HG03457 (cell line): ENCODE measurements around the gene SMC3.
A peak's percentile ranks its signal among the peaks of the same experiment; 100 is the strongest.

Experiments used
- ATAC-seq: cut with Tn5 transposase; IDR thresholded peaks from one replicate; pipeline ENCODE4 v1.9.1; 2021; ENCODE audit warnings: moderate number of reproducible peaks; ENCODE audit not compliant: unreplicated experiment

SMC3 gene

DNA sequence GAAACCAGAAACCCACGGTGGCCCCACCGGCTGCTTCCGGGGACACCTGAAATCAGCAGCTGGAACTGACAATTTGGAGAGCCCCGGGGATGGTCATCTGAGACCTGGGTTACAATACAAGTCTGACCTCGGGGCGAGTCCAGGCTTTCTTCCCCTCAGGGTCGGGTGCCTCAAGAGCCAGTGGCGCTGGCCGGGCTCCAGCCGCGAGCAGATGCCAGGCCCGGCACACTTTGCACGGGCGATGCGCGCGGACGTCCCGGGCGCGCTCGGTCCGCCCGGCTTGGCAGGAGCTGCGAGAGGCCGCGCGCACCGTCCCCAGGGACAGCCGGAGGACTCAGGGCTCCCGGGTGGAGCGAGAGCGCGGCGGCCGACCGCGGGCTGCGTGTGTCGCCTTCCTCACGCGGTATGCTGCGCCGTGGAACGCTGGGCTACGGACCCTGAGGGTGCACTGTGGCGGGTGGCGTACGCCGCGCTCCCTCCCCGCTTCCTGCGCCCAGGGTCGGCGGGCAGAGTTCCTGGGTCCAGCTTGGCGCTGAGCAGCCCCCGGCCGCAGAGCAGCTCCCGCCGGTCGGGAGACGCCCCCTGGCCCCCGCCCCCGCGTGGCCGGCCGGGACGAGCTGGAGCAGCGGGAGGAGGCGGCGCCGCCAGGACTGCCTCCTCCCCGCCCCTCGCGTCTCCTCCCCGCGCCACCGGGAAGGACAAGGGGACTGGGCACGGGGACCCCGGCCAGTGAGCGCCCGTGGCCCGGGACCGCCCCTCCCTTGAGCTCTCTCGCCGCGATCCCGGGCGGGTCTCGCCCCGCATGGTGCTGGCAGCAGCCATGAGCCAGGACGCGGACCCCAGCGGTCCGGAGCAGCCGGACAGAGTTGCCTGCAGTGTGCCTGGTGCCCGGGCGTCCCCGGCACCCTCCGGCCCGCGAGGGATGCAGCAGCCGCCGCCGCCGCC, 76.4 kb downstream of the SMC3 start, which contains the start of gene RBM20:
Gene RBM20 (plus strand): TSS at position 684 of the 945 bp plus-strand sequence. CDS start 119 bp downstream, at position 803.
- no peak for ATAC-seq

DNA sequence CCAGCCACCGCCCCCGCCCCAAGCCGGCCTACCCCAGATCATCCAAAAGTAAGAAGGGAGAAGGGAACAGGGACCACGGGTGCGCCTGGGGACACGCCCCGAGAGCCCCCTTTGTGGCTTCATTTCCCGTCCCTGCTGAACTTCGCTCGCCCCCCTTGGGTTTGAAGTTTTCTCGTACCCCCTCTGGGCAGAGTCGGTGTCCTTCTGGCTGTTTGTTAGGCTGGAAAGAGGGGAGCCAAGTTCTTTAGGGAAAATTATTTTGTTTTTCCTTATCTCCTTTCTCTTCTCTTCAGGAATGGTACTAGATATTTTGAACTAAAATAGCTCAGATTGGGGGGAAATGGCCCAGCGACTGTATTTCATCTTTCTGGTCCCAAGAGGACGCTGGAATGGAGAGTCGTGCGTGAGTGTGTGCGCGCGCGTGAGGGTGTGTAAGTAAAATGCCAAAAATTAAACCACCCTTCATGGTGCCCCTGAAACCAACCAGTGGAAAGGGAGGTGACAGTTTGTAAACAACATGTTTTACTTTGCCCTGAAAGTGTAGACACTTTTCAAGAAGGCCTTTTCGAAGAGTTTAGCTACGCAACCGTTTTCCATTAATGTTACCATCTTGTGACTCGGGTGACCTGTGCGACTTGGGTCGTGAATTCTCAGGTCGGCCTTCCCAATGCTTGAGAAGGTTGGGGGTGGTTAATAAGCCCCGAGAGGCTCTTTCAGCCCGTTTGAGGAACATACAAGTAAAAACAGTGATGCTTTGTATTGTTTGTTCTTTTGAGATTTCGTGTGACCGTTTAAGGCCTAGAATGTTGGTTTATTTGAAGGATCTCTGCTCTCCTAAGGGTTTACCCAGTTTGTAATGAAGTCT, 77.3 kb downstream of the SMC3 start:
- no peak for ATAC-seq

DNA sequence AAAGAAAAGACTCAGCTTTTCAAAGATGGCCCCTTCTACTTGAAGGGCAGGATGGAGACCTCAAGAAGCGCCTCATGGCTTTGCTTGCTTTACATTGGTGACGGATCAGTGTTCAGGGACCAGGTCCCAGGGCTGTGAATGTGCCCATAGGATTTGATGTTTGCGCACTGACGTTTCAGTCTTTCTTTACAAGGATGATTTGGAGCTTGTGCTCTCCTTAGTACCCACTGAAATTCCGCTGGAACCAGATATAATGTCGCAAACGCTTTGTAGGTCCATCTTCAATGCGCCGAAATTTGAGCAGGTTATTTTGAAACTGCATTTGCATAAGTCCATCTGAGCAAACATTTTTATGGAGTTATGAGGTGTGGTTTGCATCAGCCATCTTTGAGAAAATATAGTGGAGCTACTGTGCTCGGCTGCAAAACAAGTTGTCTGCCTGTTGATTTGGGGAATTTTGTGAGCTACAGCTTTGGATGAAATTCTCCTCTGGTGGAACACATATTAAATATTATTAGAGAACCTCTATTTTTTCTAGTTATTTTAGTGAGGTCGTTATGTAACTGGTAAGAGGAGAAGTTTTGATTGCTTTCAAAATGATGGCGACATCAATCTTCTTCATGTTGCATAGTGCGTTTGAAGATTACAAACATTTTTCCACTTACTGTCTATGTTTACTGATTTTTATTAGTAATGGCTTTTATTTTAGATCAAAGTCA, 79.1 kb downstream of the SMC3 start:
- ATAC-seq = no peak

DNA sequence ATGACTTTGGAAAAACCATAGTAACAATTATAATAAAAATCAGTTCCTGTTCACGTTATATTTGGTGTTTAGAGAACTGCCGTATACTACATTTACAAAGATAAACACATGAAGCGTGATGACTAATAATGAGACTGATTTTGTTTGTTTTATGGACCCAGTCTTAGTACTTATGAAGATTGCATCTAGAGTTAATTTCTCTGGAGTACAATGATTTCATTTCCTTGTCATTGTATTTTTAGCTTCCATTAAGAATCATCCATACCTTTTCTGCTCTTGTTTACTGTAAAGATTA, 79.6 kb downstream of the SMC3 start:
- no peak for ATAC-seq

DNA sequence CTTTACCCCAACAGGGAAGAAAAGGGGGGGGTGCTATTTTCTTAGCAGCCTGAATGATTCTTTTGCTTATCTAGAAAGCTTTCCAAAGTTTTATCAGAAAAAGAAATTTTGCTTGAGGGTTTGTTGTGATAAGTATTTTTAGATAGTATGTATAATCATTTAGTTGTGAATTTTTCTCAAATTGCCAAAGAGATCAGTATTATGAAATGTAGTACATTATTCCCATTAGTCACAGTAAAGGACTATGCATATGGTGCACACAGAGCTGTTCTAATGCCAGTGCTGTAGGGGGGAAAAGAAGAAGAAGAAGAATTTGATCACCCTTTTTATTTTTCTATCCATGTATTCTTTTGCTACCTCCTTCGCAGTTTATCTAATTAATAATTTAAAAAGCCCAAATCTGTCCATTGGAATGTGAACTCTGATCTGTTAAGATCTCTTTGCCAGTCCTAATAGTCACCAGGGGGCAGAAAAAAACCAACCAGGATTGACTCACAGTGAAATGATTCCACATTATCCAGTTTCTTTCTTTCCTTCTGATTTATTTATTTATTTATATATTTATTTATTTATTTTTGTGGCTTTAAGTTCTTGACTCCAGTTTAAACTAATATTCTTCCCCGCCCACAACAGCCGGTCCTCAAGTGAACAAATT, 81.3 kb downstream of the SMC3 start:
- no peak for ATAC-seq

DNA sequence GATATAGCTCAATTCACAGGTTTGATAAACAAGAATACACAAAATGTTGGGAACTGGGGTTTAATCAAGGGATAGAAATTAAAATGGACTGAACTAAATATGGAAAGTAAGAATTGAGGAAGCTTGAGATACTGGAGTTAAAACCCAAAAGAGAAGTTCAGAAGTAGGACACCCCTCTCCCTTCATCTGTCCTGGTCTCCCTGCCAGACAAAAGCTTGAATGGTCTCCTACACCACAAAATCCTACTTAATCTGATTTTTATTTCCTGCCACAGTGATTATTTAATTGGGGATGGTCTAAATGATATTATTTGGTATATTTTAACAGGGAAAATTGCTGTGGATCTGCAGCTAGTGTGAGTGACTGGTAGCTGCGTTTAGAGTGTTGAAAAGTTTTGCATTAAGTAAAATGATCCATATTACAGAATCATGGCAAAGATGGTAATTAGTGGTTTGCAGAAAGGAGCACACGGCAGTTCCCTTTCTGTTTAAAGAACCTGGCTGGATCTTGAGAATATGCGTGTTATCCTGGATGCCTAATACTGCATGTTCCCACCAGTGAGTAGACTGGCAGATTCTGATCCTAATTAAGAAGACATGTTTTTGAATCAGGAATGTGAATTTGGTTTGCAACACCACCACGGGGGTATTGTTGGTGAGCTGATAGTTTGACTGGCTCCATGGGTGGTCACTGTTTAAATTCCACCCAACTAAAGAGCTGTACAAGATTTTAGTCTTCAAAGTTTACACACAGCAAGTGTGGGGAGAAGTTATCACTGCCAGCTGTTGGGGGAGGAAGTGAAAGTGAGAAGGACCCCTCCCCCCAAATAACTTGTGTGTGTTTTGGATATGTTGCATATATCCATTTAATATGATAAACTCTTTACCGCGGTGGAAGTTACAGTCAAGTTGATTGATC, 82.1 kb downstream of the SMC3 start:
- ATAC-seq = no peak

GRCh38 chr10:110650265-110650668, 82.8 kb downstream of the SMC3 start:
- ATAC-seq = no peak

DNA sequence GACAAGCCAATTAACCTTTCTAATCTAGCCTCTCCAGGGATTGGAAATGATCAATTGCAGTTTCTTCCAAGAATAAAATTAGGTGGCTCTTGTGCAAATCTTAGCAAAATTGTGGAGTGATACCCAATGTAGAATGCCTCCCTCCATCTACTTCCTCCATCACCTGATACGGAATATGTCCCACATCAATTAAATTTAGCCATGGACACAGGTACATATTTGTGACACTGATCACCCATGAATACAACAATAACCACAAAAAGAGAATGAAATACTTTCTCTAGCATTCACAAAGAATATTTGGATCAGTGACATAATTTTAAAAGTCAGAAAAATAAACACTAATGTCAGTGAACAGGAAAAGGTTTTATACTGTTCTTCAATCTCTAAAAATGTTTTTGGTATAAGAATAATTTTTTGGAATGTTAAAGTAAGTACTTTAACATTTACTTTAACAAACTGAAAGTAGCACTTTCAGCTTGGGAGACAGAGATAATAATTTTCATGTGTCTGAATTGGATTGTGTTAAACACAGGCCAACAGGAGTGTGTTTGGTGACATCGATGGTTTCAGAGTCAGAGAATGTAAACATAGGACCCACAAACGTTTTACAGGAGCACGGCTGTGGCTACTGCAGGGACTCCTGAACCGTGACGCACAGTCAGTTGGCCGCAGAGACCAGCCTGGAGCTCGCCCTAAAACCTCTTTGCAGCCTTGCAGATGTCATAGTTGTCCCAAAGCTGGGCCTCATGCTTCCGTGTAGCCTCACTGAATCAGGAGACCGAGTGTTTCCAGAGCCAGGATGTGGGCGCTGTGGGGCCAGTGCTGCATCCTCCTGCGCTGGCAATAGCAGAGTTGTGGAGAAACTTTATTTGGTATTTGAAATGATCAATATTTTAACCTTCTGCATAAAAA, 83.8 kb downstream of the SMC3 start:
- ATAC-seq = peak; percentile 69

GRCh38 chr10:110652475-110653118, 85.1 kb downstream of the SMC3 start:
- ATAC-seq = no peak
